Inferior parietal cortex (tissue), 1 donor: ENCODE data around the gene PDE8A.
"Not testable (repeated sequence)": the region's sequence is repeated elsewhere in the genome, so short reads cannot be mapped to it uniquely, and the experiment has no call there.

Experiments used
- DNase-seq: peaks from one replicate; pipeline ENCODE4 v3.0.0-alpha.2; 2016; ENCODE audit errors: extremely low spot score

Gene PDE8A

DNA sequence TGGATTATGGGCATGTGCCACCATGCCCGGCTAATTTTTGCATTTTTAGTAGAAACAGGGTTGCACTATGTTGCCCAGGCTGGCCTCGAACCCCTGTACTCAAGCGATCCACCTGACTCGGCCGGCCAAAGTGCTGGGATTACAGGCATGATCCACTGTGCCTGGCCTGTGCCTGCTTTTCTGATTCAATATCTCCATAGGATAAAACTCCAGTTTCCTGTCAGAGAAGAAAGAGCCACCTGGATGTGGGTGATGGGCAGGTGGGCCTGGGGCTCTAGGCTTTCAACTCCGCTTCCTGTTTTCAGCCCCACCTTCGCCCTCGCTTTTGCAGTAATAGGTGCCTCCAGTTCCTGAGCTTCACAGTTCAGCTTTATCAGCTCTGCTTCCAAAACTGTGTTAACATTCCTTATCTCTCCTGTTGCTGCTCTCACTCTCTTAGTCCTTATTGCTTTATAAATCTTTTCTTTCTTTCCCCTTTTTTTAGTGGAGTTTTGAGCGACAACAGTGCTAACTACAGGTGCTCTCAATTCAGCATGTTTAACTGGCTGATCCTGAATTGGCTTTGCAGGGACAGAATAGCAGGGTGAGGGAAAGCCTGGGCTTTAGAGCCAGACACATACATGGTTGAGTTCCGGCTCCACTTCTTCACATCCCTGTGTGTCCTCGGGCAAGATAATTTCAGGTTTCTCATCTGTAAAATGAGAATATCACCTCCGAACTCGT, 21.1 kb upstream of the PDE8A start:
- no peak for DNase-seq

DNA sequence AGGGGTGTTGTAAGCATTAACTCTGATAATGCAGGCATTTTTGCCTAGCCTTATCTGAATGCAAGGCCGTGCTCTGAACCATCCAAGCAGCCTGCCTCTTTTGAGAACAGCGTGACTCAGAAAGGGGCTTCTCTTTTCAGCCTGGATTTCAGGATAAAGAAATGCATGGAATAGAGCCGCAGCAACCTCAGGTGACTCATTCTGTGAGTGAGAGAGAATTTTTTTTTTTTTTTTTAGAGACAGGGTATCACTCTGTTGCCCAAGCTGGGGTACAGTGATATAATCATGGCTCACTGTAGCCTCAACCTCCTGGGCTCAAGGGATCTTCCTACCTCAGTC, 20.6 kb upstream of the PDE8A start:
- DNase-seq = no peak

DNA sequence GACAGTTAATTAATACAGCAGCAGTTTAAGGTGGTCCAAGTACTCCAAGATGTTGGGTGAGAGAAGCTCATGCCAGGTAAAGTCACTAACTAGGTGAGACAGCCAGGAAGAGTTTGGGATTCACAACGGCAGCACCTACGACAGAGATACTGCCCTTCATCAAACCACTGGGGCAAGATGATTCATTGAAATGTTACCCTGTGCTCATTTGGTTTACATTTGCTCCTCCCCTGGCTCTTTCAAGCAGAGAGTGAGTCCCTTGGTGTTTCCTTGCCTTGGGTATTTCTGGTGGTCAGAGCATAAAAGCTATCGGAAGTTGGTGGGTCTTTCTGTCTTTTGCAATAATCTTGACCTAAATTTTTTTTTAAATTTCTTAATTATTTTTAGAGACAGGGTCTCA, 19.9 kb upstream of the PDE8A start:
- no peak for DNase-seq

DNA sequence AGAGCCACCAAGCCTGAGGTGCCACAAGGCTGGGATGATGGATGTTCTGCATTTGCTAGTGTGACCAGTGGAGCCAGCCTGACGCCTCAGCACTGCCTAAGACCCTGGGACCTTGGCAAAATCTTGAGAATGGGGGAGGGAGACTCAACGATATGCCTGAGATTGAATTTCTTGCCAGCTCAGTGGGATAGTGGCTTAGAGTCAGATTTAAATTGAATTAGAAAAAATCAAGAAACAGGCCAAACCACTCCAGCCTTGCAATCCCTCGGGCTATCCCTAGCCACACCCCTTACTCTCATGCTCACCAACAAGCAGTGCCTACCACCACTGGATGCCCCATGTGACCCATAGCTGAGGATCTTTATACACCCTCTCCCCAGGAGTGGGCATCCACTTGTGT, 18.7 kb upstream of the PDE8A start:
- no peak for DNase-seq

DNA sequence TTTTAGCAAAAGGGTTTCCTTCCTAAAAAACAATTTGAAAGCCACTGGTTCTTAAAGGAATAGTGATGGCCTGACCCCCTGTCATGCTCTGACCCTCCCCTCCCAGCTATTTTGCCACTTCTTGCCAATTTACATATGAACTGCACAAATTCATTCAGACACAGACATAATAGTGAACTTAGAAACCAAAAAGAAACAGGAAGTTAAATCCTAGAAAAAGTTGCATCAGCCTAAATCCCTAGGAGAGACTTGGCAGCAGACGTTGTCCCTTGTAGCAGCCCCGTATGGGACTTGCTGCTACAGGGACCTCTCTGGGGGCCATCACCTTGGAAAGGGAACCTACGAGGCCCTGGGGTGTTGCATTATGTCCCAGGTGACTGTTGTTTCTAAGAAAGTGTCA, 14.3 kb upstream of the PDE8A start:
- DNase-seq = no peak

DNA sequence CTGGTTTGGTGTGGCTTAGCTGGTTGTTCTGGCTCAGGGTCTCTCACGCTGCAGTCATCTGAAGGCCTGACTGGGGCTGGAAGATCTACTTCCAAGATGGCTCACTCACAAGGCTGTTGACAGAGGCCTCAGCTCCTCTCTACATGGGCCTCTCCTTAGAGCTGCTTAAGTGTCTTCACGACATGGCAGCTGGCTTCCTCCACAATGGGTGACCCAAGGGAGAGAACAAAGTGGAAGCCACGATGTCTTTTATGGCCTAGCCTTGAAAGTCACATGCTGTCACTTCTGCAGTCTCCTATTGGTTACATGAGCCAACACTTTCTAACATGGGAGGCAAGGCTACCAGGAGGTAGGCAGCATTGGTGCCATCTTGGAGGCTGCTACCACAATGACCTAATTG, 13.4 kb upstream of the PDE8A start:
- DNase-seq = no peak

DNA sequence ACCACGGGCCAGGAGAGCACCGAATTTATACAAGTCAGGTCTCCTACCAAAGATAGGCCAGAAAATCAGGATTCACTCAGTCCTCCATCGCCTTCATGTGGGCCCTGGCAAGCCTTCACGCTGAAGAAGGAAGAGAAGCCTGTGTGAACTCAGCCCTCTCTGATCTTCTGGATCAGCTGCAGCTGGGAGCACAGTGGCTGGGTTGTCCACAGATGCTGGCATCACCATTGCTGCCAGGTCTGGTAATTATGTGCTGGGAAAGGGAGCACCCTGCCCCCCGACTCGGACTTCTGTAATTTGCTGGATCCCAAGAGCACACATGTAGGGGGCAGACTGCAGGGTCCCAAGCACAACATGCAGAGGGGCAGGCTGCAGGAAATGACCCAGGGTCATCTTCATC, 12.4 kb upstream of the PDE8A start:
- DNase-seq = no peak

DNA sequence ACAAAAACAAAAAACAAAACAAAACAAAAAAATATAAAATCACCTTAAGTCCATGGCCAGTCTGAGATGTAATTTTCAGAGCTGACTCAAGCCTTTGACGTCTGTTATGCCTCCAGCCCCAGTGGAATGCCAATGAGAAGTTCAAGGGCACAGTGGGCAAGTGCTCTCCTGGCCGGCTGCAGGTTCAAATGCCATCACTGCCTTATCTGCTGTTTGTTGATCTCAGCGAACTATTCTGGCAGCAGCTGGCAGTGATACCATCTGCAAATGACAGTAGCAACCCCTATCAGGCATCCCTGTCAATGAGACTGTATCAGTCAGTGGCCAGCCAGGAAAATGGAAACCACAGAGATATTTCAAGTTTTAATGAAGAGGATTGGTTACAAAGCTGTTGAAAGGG, 10.8 kb upstream of the PDE8A start:
- DNase-seq = no peak

DNA sequence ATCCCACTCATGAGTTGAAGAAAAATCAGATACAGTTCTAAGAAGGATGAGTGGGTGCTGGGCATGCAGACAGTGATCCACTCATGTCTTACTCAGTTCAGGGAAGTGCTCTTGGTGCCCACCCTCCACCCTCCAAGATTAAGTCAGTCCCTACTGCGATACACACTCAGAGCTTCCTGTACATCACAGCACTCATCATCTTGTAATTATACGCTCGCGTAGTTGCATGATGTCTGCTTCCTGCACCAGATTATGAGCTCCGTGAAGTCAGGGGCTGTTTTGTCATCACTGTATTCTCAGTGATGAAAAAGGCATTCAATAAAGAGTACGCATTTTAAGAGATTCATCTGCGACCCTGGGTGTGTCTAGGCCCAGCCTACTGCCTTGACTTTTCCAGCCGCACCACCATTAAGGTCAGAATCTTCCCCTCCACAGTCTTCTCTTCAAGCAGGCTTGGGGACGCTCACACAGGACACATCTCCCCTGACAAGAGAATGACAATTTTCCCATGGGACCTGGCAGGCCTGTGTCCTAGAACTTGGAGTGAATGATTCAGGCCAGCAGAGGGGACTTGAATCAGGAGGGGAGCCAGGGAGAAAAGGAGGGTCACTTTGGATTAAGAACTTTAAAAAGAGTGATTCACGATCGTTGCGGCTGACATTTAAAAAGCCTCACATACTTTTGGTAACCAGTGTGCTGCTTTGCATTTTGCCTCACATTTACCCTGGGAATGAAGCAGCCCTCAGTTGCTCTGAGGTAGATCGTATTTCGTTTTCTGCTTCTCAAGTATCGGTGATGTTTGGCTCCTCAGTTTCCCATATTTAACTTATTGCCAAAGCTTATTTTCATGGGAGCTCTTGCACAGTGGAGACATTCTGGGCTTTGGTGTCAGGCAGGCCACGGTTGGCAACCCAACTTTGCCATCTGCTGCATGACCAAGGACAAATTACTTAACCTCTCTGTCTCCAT, 7.9 kb upstream of the PDE8A start:
- no peak for DNase-seq

DNA sequence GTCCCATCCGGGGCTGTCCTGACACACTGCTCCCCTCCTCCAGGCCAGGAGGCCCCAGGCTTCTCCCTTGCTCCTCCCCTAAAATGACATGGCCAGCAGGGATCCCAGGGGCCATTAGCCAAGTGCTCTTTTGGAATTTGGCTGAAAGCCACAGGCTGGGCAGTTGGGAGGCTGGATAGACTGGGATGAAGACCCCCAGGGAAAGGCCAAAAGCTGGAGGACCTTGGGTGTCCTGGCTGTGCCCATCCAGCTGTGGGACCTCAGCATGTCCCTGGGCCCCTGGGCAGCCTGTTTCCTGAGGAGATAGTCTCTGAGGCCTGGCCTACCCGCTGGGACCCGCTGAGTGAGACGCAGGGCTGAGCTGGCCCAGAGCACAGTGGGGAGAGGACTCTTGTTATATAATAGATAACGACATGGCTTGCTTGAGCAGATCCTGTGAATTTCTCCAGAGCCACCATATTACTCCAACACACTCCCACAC, 5.7 kb upstream of the PDE8A start:
- DNase-seq = no peak

DNA sequence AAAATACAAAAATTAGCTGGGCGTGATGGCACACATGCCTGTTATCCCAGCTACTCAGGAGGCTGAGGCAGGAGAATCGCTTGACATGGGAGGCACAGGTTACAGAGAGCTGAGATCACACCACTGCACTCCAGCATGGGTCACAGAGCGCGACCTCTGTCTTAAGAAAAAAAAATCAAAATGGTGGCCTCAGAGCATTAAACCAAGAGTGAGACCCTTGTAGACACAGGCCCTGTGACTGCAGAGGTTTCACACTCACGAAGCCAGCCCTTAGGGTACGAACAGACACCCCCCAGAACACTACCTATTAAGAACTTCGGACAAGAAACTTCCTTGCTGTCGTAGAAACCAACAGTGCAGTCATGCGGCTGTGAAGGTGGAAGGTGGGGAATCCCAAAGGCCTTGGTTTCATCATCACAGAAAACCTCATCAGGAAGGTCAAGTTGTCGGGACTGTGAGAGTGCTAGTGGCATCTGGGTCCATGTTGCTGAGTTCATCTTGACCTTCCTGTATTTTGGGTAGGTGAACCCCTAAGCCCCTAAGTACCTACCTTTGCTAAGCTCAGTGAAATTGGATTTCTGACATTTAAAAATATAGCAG, 4.8 kb upstream of the PDE8A start:
- DNase-seq = no peak

DNA sequence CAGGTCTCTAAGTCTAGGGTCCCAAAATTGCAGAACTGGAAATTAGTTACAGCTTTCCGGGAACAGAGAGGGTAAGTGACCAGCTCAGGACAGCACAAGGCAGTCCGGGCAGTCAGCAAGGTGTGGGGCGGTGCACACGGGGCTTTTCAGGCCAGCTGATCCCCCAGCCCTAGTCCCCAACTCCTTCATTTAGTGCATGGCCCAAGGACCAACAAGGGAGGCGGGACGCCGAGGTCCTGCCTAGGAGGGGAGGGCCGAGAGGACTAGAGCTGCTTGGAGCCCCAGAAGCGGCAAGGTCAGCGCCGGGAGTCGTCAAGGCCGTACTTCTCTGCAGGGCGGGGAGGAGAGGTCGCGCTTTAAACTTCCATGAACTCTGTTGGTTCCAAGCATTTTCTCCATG, 2.0 kb upstream of the PDE8A start:
- no peak for DNase-seq

DNA sequence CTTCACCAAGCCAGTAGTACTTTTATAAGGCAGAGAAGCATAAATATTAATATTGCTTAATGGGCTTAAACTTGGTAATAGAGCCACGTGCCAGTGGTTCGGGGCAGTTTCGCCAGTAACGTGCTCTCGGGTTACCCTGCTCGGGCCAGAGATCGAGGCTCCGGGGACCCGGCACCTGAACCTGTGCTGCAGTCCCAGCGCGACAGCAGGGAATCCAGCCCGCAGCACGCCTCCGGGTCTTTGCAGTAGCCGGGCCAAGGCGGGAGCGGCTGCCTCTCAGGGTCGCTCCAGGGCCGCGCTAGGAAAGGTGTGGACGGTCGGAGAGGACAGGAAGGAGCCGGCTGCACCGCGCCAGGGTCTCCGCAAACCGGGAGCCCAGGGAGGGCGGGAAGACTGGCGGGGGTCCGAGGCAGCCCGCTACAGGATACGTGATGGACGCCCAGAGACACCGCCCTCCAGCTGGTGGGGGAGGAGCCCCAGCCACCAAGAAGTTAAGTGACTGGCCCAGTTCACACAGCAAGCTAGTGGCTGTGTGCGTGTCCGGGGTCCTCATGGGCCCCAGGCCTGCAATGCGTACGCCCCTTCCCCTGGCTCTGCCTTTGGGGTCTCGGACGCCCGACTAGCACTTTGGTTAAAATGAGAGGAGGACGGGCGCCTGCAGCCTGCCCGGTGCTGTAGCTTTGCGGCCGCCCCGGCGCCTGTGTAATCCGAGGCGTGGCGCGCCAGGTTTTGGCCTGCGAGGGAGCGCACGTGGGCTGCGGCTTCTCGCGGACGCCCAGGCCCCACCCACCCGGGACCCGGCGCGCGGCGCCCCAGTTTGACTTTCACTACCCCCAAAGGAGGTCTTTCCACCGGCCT, 1.2 kb upstream of the PDE8A start:
- DNase-seq = peak; percentile 86

DNA sequence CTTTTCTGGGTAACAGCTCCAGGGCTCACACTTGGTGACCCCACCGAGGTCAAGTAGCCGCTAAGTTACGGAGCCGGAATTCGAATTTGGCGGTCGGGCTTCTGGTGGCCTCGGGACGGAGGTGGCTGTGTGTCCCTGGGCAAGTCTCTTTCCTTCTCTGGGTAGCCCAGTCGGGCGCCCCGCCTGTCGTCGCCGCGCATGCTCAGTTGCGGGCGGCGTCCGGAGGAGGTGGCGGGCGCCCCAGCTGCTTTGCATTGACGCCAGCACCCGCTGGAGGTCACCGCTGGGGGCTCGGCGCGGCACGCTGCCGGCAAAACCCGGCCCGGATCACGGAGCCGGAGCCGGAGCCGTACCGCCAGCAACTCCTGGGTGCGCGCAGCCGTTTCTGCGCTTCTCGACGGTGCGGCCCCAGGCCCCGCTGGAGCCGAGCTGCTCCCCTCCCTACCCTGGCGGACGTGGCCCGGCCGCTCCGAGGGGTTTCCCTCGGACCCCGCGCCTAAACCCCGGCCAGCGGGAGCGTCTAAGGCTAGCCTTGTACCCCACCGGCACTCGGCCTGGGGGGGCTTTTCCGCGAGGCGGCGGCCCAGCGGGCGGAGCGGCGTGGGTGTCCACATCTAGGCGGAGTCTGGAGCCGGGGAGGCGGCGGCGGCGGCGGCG, 474 bp upstream of the PDE8A start:
- peak; percentile 94 for DNase-seq

DNA sequence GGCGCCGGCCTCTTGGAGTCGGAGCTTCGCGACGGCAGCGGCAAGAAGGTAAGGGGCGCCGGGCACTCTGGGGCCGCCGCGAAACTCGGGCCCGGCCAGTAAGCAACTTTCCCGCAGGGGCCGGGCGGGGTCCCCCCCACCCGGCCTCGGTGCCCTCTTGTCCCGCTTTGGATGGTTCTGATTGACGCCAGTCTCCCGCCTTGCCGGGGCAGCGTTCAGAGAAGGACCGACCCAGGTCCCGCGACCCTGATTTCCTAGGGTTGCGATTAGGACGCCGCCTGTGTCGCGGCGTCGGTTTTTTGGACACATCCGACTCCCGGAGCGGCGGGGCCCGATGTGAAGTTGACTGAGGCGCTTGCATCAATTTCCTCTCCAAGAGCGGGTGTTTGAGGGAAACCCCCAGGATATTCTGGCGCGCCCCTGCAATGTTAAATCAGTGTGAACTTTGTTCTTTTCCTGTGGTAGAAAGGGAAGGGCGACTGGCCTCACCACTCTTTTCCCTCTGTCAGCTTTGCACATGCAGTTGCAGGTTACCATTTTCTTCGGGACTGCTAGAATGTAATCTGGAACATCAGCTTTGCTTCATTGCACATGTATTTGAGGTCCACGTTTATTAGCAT, 755 bp downstream of the PDE8A start:
- peak; percentile 52 for DNase-seq

DNA sequence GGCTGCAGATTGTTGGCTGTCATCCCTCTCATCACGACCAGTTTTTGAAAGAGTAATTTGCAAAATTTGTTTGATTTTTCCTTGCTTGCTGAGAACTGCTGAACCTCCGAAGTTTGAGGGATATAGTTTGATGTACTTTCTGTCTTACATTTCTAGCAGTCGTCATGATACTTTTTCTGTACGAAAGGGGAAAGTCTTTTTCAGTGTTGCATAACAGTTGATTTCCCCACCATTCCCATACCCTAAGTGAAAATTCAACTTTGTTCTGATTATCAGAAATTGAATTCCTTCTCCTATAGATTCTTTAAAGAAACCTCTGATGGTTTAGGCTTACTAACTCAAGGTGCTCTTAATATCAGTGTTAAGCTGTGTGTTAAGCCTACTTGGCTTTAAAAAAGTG, 1.6 kb downstream of the PDE8A start:
- DNase-seq = peak; percentile 40

DNA sequence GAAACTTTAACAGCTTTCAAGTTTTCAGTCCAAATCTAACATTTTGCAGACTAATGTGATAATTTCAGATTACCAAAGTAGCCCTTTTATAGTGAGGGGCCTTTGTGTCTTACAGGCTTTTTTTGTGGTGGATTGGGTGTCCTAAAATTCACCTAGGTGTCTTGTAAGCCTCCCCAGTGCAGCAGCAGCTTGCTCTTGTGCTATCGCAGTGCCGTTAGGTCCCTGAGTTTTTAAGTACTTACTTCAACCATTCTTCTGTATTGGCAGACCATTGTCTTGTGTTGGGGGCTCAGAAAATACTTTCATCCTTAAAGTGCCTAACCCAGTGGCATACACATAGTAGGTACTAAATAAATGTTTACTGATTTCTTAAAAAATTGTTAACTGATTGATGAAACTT, 2.1 kb downstream of the PDE8A start:
- DNase-seq = no peak

DNA sequence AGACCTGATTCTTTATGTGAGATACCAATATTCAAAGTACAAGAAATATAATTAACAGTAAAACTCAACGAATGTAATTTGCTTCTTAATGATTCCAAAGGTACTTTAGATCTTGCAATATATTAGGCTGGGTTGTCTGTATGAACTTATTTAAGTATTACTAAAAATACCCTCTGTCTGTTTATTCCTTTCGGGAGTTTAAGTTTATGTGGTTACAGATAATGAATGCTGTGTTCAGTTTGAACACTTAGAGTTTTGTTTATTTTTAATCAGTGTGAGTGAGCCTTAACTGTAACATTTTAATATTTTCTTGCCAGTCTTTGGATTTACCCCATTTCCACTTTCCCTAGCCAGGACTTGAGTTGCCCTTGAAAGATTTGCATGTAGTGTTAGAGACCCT, 3.5 kb downstream of the PDE8A start:
- no peak for DNase-seq

DNA sequence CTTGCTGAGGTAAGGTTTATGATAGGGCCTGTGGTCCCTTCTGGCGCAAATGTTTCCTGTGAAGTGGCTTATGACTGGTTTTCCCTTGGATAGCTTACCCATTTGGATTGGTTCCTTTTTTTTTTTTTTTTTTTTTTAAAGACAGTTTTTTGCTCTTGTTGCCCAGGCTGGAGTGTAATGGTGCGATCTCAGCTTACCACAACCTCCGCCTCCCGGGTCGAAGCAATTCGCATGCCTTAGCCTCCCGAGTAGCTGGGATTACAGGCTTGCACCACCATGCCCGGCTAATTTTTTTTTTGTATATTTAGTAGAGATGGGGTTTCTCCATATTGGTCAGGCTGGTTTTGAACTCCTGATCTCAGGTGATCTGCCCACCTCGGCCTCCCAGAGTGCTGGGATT, 5.7 kb downstream of the PDE8A start:
- not testable (repeated sequence) for DNase-seq

DNA sequence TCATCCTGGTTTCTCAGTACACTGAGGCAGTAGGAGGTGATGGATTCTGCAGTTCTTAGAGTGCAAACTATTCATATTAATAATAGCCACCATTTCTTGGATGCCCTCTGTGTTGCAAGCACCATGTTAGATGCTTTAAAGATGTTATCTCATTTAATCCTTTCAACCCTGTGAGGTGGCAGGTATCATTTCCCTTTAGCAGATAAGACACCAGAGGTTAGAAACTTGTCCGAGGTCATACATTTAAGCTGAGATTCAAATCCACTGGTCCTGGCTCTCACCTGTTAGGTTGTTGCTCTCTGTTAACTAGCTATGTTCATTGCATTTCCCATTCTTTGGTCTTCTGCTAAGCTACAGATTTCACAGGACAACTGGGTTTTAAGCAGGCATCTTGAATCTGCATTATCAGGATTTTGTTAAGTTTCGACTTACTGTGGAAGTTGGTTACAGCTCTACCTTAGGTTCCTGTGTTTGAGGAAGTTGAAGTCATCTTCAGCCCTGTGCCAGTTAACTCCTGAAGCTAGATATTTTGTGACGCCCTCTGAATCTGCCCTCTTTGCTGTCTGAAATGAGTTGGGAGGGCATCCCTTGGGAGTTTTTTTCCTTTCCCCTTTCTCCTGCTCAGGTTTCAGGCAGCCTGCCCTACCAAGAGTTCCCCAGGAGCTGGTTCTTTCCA, 6.4 kb downstream of the PDE8A start:
- DNase-seq = no peak
